Measurements from ENCODE around the gene RPAIN. TPM values are rescaled to one million over a fixed set of nuclear protein-coding genes. Genes with fewer than 3 reads are reported as not detected.
A peak's percentile ranks its signal among the peaks of the same experiment; 100 is the strongest.

The RPAIN gene
- total RNA-seq, 2 donors from 2014 or later: 69.3 to 87.8 TPM

- peak overlapping the region; percentile 96 for H3K4me3 Mint-ChIP-seq
- H3K27ac Mint-ChIP-seq: no peak overlapping the region
- H3K27ac ChIP-seq (ENCODE audit: low read depth, low read length): no peak overlapping the region
- no peaks in the 10 kb centered on the region for H3K9me3 Mint-ChIP-seq
- H3K4me3 ChIP-seq (ENCODE audit: low read length): no peak overlapping the region
- H3K4me1 Mint-ChIP-seq: peaks cover 11% of the 10 kb centered on the region
- H3K9me3 ChIP-seq (ENCODE audit: control insufficient read depth, low read length): no peaks in the 10 kb centered on the region
- no peaks in the 10 kb centered on the region for H3K4me1 ChIP-seq (ENCODE audit: control insufficient read depth, insufficient read depth, low read length)
- no peak for DNase-seq
- no peaks in the 10 kb centered on the region for H3K27me3 Mint-ChIP-seq (ENCODE audit: insufficient read depth)
- H3K9ac ChIP-seq (ENCODE audit: extremely low read depth, low read length, poor library complexity, severe bottlenecking): no peak overlapping the region
- peaks cover 30% of the 10 kb centered on the region for H3K36me3 Mint-ChIP-seq (ENCODE audit: low read depth)
- H3K27me3 ChIP-seq (ENCODE audit: control insufficient read depth, insufficient read depth, low read length, poor library complexity, severe bottlenecking): no peaks in the 10 kb centered on the region
- 86 to 100% methylated on average over 2 of the region's 2 CpGs for WGBS, 2 experiments (ENCODE audit: insufficient coverage in 1 of 2, insufficient read length in 1 of 2)
- no peak for TF ChIP-seq CTCF (conservative IDR thresholded peaks at IDR 0.05)
- H3K36me3 ChIP-seq (ENCODE audit: control insufficient read depth, insufficient read depth, low read length): peaks cover 49% of the 10 kb centered on the region
These were observed 3.1 kb upstream of the RPAIN start for GRCh38 chr17:5416901-5417300.

- Mint-ChIP-seq H3K27me3 (ENCODE audit: insufficient read depth) (no peaks in the 10 kb centered on the region), H3K4me1 (peaks cover 11% of the 10 kb centered on the region), H3K9me3 (no peaks in the 10 kb centered on the region), H3K36me3 (ENCODE audit: low read depth) (peaks cover 28% of the 10 kb centered on the region), H3K27ac (peak overlapping the region; percentile 99), H3K4me3 (peak overlapping the region; percentile 96)
- Histone ChIP-seq H3K9me3 (ENCODE audit: control insufficient read depth, low read length) (no peaks in the 10 kb centered on the region), H3K9ac (ENCODE audit: extremely low read depth, low read length, poor library complexity, severe bottlenecking) (peak overlapping the region; percentile 88), H3K4me1 (ENCODE audit: control insufficient read depth, insufficient read depth, low read length) (no peaks in the 10 kb centered on the region), H3K4me3 (ENCODE audit: low read length) (peak overlapping the region; percentile 98), H3K27me3 (ENCODE audit: control insufficient read depth, insufficient read depth, low read length, poor library complexity, severe bottlenecking) (no peaks in the 10 kb centered on the region), H3K36me3 (ENCODE audit: control insufficient read depth, insufficient read depth, low read length) (peaks cover 47% of the 10 kb centered on the region), H3K27ac (ENCODE audit: low read depth, low read length) (peak overlapping the region; percentile 48)
- DNase-seq: no peak
- WGBS, 2 experiments (ENCODE audit: insufficient coverage in 1 of 2, insufficient read length in 1 of 2): 0 to 1% methylated on average over 10 to 26 of the region's 26 CpGs
- TF ChIP-seq CTCF (conservative IDR thresholded peaks at IDR 0.05): no peak
These were observed 1.1 kb upstream of the RPAIN start for GRCh38 chr17:5418858-5419355.

- Histone ChIP-seq H3K27ac (ENCODE audit: low read depth, low read length) (peak within 1 kb of the TSS; percentile 74), H3K9me3 (ENCODE audit: control insufficient read depth, low read length) (no peaks in the 10 kb centered on the region), H3K4me1 (ENCODE audit: control insufficient read depth, insufficient read depth, low read length) (no peaks in the 10 kb centered on the region), H3K4me3 (ENCODE audit: low read length) (peak within 1 kb of the TSS; percentile 98), H3K27me3 (ENCODE audit: control insufficient read depth, insufficient read depth, low read length, poor library complexity, severe bottlenecking) (no peaks in the 10 kb centered on the region), H3K36me3 (ENCODE audit: control insufficient read depth, insufficient read depth, low read length) (peaks cover 47% of the 10 kb centered on the region), H3K9ac (ENCODE audit: extremely low read depth, low read length, poor library complexity, severe bottlenecking) (peak within 1 kb of the TSS; percentile 90)
- H3K9me3 Mint-ChIP-seq: no peaks in the 10 kb centered on the region
- no peaks in the 10 kb centered on the region for H3K27me3 Mint-ChIP-seq (ENCODE audit: insufficient read depth)
- TF ChIP-seq CTCF (conservative IDR thresholded peaks at IDR 0.05): no peak
- peaks cover 11% of the 10 kb centered on the region for H3K4me1 Mint-ChIP-seq
- peak within 1 kb of the TSS; percentile 99 for H3K27ac Mint-ChIP-seq
- 0% methylated on average over 26 to 49 of the region's 49 CpGs for WGBS, 2 experiments (ENCODE audit: insufficient coverage in 1 of 2, insufficient read length in 1 of 2)
- DNase-seq: peak; percentile 100
- peaks cover 33% of the 10 kb centered on the region for H3K36me3 Mint-ChIP-seq (ENCODE audit: low read depth)
- peak within 1 kb of the TSS; percentile 96 for H3K4me3 Mint-ChIP-seq
These were observed 525 bp upstream of the RPAIN start, which contains the start of gene NUP88 for GRCh38 chr17:5419356-5419958. NUP88 (minus strand) TSS chr17:5419662; CDS start chr17:5419650, 12 bp downstream.

Data from endodermal cell (in vitro differentiated cells).